Endothelial cell of umbilical vein (primary cell): ENCODE data around the gene SLC7A4. TPM values are rescaled to one million over a fixed set of nuclear protein-coding genes. Genes with fewer than 3 reads are reported as not detected.

ENCODE experiments used
- BruUV-seq: library from RNA; stranded (reverse); fragments of 400-500 nt; replicated peaks from 2 replicates; lab custom pipeline; 2021; lab: Mats Ljungman, UMichigan
- CTCF ChIA-PET: fragments of 300-600, 350-600 bp; sonication (Branson Sonifier 250); formaldehyde crosslinking; loops from one replicate; lab custom pipeline; 2021; ENCODE audit warnings: antibody characterized with exemption, inconsistent platforms; lab: Charles Lee
- POLR2A ChIA-PET: fragments of 300-600, 350-600 bp; sonication (Branson Sonifier 250); formaldehyde crosslinking; loops from one replicate; lab custom pipeline; 2021; ENCODE audit warnings: antibody characterized with exemption, inconsistent platforms; lab: Charles Lee
- DNase-seq: peaks from one replicate; pipeline ENCODE4 v3.0.0-alpha.2; 2011; ENCODE audit warnings: low read depth, low spot score
- FAIRE-seq: peaks from 2 replicates; lab custom pipeline; 2011; peaks lifted over from hg19 to GRCh38; lab: Jason Lieb, UNC
- H2AFZ ChIP-seq: 2 replicates; pipeline ENCODE4 v1.6.0; 2012; ENCODE audit warnings: low read depth, low read length, control low read depth, inconsistent platforms
- H3K27ac ChIP-seq: 2 replicates; pipeline ENCODE4 v1.5.1; 2011; ENCODE audit warnings: low read depth, mild to moderate bottlenecking, control low read depth, low read length, moderate library complexity; ENCODE audit not compliant: insufficient read depth
- H3K27me3 ChIP-seq, 2 experiments: 2 replicates each; pipeline versions ENCODE4 v1.6.0 to v1.6.1; 2011; ENCODE audit warnings: low read length in 2 of 2, mixed read lengths in 1 of 2; ENCODE audit not compliant: control insufficient read depth in 2 of 2, insufficient read depth in 2 of 2
- H3K36me3 ChIP-seq, 2 experiments: 2 replicates in 1 of 2; 3 replicates in 1 of 2; pipeline ENCODE4 v1.5.1; 2011; ENCODE audit warnings: low read length in 2 of 2, mild to moderate bottlenecking in 1 of 2, moderate library complexity in 1 of 2; ENCODE audit not compliant: control insufficient read depth in 2 of 2, insufficient read depth in 2 of 2; ENCODE audit errors: extremely low read depth in 1 of 2
- H3K4me1 ChIP-seq: 3 replicates; pipeline ENCODE4 v1.5.1; 2011; ENCODE audit warnings: mild to moderate bottlenecking, low read length; ENCODE audit not compliant: control insufficient read depth, insufficient read depth; ENCODE audit errors: extremely low read depth
- H3K4me2 ChIP-seq: 2 replicates; pipeline ENCODE4 v1.6.1; 2011; ENCODE audit warnings: low read length, control low read depth, mixed read lengths; ENCODE audit not compliant: insufficient read depth
- H3K4me3 ChIP-seq, 3 experiments: fragments of 200-600 bp in 1 of 3; sonication (generic), shearing (Covaris generic) in 1 of 3; replicated peaks in 1 of 3; 2 replicates each; pipeline ENCODE4 v1.5.1; 2011 to 2016; ENCODE audit warnings: control low read depth in 3 of 3, low read length in 3 of 3, mild to moderate bottlenecking in 2 of 3, inconsistent platforms in 1 of 3, low read depth in 1 of 3, moderate library complexity in 1 of 3; ENCODE audit not compliant: insufficient read depth in 1 of 3
- H3K79me2 ChIP-seq: 2 replicates; pipeline ENCODE4 v1.6.0; 2012; ENCODE audit warnings: low read length, inconsistent platforms; ENCODE audit not compliant: control insufficient read depth, insufficient read depth
- H3K9ac ChIP-seq: replicated peaks from 2 replicates; pipeline ENCODE3; 2011; ENCODE audit warnings: low read length, control low read depth; ENCODE audit not compliant: insufficient read depth; ENCODE audit errors: extremely low read depth
- H3K9me1 ChIP-seq: replicated peaks from 3 replicates; pipeline ENCODE4 v1.6.0; 2011; ENCODE audit warnings: mild to moderate bottlenecking, low read length; ENCODE audit not compliant: control insufficient read depth, insufficient read depth; ENCODE audit errors: extremely low read depth
- H3K9me3 ChIP-seq: replicated peaks from 2 replicates; pipeline ENCODE4 v1.5.1; 2012; ENCODE audit warnings: low read length, inconsistent platforms; ENCODE audit not compliant: control insufficient read depth, insufficient read depth
- H4K20me1 ChIP-seq: replicated peaks from 2 replicates; pipeline ENCODE3; 2011; ENCODE audit warnings: mild to moderate bottlenecking, low read length; ENCODE audit not compliant: control insufficient read depth, insufficient read depth; ENCODE audit errors: extremely low read depth
- CTCF ChIP-seq, 2 donors: IDR thresholded peaks; 1 replicate in 1 of 2; 2 replicates in 1 of 2; pipeline ENCODE4 v1.5.1; 2011; ENCODE audit warnings: low read length in 2 of 2, mild to moderate bottlenecking in 2 of 2, moderate library complexity in 2 of 2, control low read depth in 1 of 2, inconsistent platforms in 1 of 2, low read depth in 1 of 2; ENCODE audit not compliant: insufficient read depth in 1 of 2; ENCODE audit errors: extremely low read depth in 1 of 2
- EZH2 ChIP-seq: IDR thresholded peaks from 2 replicates; pipeline ENCODE4 v1.6.1; 2012; ENCODE audit warnings: borderline replicate concordance, low read depth, mild to moderate bottlenecking, moderate library complexity, low read length, inconsistent platforms; ENCODE audit not compliant: severe bottlenecking
- FOS ChIP-seq: IDR thresholded peaks from 2 replicates; pipeline ENCODE4 v1.6.1; 2011; ENCODE audit warnings: mild to moderate bottlenecking, low read length, moderate library complexity, borderline replicate concordance; ENCODE audit not compliant: insufficient read depth
- GATA2 ChIP-seq: IDR thresholded peaks from 2 replicates; pipeline ENCODE4 v1.7.0; 2011; ENCODE audit warnings: low read depth, mild to moderate bottlenecking, moderate library complexity, mixed read lengths, low read length; ENCODE audit not compliant: insufficient read length, insufficient read depth
- JUN ChIP-seq: IDR thresholded peaks from 2 replicates; pipeline ENCODE4 v1.6.1; 2011; ENCODE audit warnings: borderline replicate concordance, low read depth; ENCODE audit not compliant: insufficient read length, insufficient read depth
- MAX ChIP-seq: IDR thresholded peaks from 2 replicates; pipeline ENCODE4 v1.6.1; 2011; ENCODE audit not compliant: insufficient read depth, insufficient read length
- MYC ChIP-seq: IDR thresholded peaks from one replicate; pipeline ENCODE4 v1.6.1; 2011; ENCODE audit warnings: mild to moderate bottlenecking, low read depth, low read length
- POLR2A ChIP-seq: IDR thresholded peaks from 2 replicates; pipeline ENCODE4 v1.6.1; 2012; ENCODE audit warnings: low read depth, mild to moderate bottlenecking, control low read depth, low read length
- POLR2AphosphoS5 ChIP-seq: IDR thresholded peaks from 2 replicates; pipeline ENCODE4 v1.6.1; 2012; ENCODE audit warnings: low read depth, mild to moderate bottlenecking, control low read depth, low read length, moderate library complexity; ENCODE audit not compliant: insufficient read depth
- dilution Hi-C: fragments of 300-500 bp; cut with MboI; formaldehyde crosslinking; loops from one replicate; pipeline ENCODE4 v1.15.0; 2019; ENCODE audit warnings: low sequenced_read_pairs; ENCODE audit not compliant: extremely low pct_ligation_motif_present
- intact Hi-C: fragments of 100-400 bp; cut with micrococcal nuclease; formaldehyde crosslinking; loops from one replicate; pipeline ENCODE4 v1.10.0; 2022
- polyA plus RNA-seq, 4 experiments: library from polyadenylated mRNA; depleted of rRNA in 3 of 4; stranded (reverse) in 3 of 4; unstranded in 1 of 4; fragments of >200 nt; gene quantifications; 2 replicates each; pipeline versions ENCODE4 v1.2.1 to v1.2.3, GENCODE V29; 2011 to 2012; ENCODE audit warnings: missing spikeins in 1 of 4
- total RNA-seq: library from RNA; stranded (reverse); gene quantifications from 2 replicates; pipeline ENCODE4 v1.2.3, GENCODE V29; 2021

SLC7A4 gene
- total and polyA plus RNA-seq, 2 donors (not counting 3 experiments of a cell fraction or from before 2014, with no cell fraction given), result not detected

- POLR2A ChIA-PET, result no interaction called here
- CTCF ChIA-PET, result interaction anchor here (1.2 to 2.5 kb wide), 3 partner anchors 21 to 95 kb away, joined by 3 to 31 read pairs (median 14); no protein-coding TSS in a partner anchor
- no peak for FAIRE-seq
Measured at GRCh38 chr22:20980523-20980922, 51.8 kb downstream of the SLC7A4 start.

GRCh38 chr22:20979940-20980453 is 52.4 kb downstream of the SLC7A4 start:
- FAIRE-seq (no peak), DNase-seq (no peak)
- TF ChIP-seq MAX, result no peak
- TF ChIP-seq EZH2, result no peak
- TF ChIP-seq GATA2, result no peak
- no peak for TF ChIP-seq POLR2A
- TF ChIP-seq JUN, result no peak
- TF ChIP-seq CTCF (IDR thresholded peaks at IDR 0.05; ENCODE audit: extremely low read depth in 1 of 2, insufficient read depth in 1 of 2, low read depth in 1 of 2, low read length in 2 of 2), result no peak
- TF ChIP-seq POLR2AphosphoS5, result no peak
- no peak for TF ChIP-seq MYC
- TF ChIP-seq FOS, result no peak
- H3K9ac ChIP-seq, result no peak overlapping the region
- H3K4me1 ChIP-seq, result peaks cover 17% of the 10 kb centered on the region
- no TSS peak for BruUV-seq
- intact Hi-C loops, result no loop called here
- peak overlapping the region; percentile 55 for H3K4me2 ChIP-seq
- no peaks in the 10 kb centered on the region for H4K20me1 ChIP-seq
- ChIA-PET POLR2A (no interaction called here), CTCF (interaction anchor here (0.9 to 2.5 kb wide), 4 partner anchors 19 to 94 kb away, joined by 3 to 31 read pairs (median 4); no protein-coding TSS in a partner anchor)
- H3K36me3 ChIP-seq, result no peaks in the 10 kb centered on the region
- H3K27ac ChIP-seq, result no peak overlapping the region
- H3K27me3 ChIP-seq, result no peaks in the 10 kb centered on the region
- H3K79me2 ChIP-seq, result peaks cover 17% of the 10 kb centered on the region
- H3K9me3 ChIP-seq, result peaks cover 5% of the 10 kb centered on the region
- peak overlapping the region; percentile 93 for H2AFZ ChIP-seq
- dilution Hi-C loops, result no loop called here
- no peaks in the 10 kb centered on the region for H3K9me1 ChIP-seq
- H3K4me3 ChIP-seq, result no peak overlapping the region

More at GRCh38 chr22:20980523-20980922, 51.8 kb downstream of the SLC7A4 start:
- TF ChIP-seq GATA2 (no peak), JUN (no peak), MYC (no peak), FOS (no peak), POLR2AphosphoS5 (no peak), POLR2A (no peak)
- Histone ChIP-seq H4K20me1 (no peaks in the 10 kb centered on the region), H3K4me1 (peaks cover 17% of the 10 kb centered on the region), H3K36me3 (peaks cover 0 to 3% of the 10 kb centered on the region in 2 experiments), H3K4me2 (no peak overlapping the region), H3K79me2 (peaks cover 17% of the 10 kb centered on the region), H3K9ac (no peak overlapping the region), H3K9me1 (no peaks in the 10 kb centered on the region), H3K9me3 (peaks cover 5% of the 10 kb centered on the region), H3K27ac (no peak overlapping the region), H2AFZ (no peak overlapping the region), H3K4me3 (no peak overlapping the region), H3K27me3 (no peaks in the 10 kb centered on the region)
- intact Hi-C loops (no loop called here), dilution Hi-C loops (no loop called here)
- no TSS peak for BruUV-seq
- no peak for DNase-seq
